HG03442 (cell line): ENCODE results near the gene DCLK2.
A peak's percentile ranks its signal among the peaks of the same experiment; 100 is the strongest.

Experiments used
- ATAC-seq: cut with Tn5 transposase; IDR thresholded peaks from one replicate; pipeline ENCODE4 v1.9.1; 2021; ENCODE audit warnings: mild to moderate bottlenecking, moderate library complexity; ENCODE audit not compliant: unreplicated experiment

The DCLK2 gene

GRCh38 chr4:150255610-150256224 is 177.5 kb downstream of the DCLK2 start:
- no peak for ATAC-seq

- ATAC-seq: no peak
These were observed 178.0 kb downstream of the DCLK2 start for GRCh38 chr4:150256225-150256620.

- ATAC-seq: no peak
These were observed 178.8 kb downstream of the DCLK2 start for GRCh38 chr4:150256841-150257730.

GRCh38 chr4:150258569-150258968 is 180.3 kb downstream of the DCLK2 start:
- ATAC-seq: no peak

GRCh38 chr4:150259861-150260567 is 181.8 kb downstream of the DCLK2 start:
- no peak for ATAC-seq

- no peak for ATAC-seq
These were observed 183.3 kb downstream of the DCLK2 start for GRCh38 chr4:150261571-150261970.

- ATAC-seq: no peak
These were observed 184.4 kb downstream of the DCLK2 start for GRCh38 chr4:150262611-150263010.

GRCh38 chr4:150264595-150265161 is 186.4 kb downstream of the DCLK2 start:
- no peak for ATAC-seq

GRCh38 chr4:150265806-150266205 is 187.6 kb downstream of the DCLK2 start:
- no peak for ATAC-seq

GRCh38 chr4:150268444-150268843 is 190.2 kb downstream of the DCLK2 start:
- no peak for ATAC-seq

- no peak for ATAC-seq
These were observed 200.0 kb downstream of the DCLK2 start for GRCh38 chr4:150278206-150278605.

- no peak for ATAC-seq
These were observed 202.0 kb downstream of the DCLK2 start for GRCh38 chr4:150280081-150280895.

GRCh38 chr4:150280975-150281374 is 202.7 kb downstream of the DCLK2 start:
- no peak for ATAC-seq

- no peak for ATAC-seq
These were observed 205.4 kb downstream of the DCLK2 start for GRCh38 chr4:150283689-150284088.

- no peak for ATAC-seq
These were observed 208.4 kb downstream of the DCLK2 start for GRCh38 chr4:150286656-150287055.

- ATAC-seq: no peak
These were observed 211.0 kb downstream of the DCLK2 start for GRCh38 chr4:150289198-150289597.

GRCh38 chr4:150289881-150290280 is 211.6 kb downstream of the DCLK2 start:
- no peak for ATAC-seq

- ATAC-seq: peak; percentile 55
These were observed 219.7 kb downstream of the DCLK2 start for GRCh38 chr4:150297861-150298474.

GRCh38 chr4:150299816-150300215 is 221.6 kb downstream of the DCLK2 start:
- ATAC-seq: no peak

- ATAC-seq: no peak
These were observed 224.3 kb downstream of the DCLK2 start for GRCh38 chr4:150302553-150302952.
